ENCODE data around the gene EDC4.
A peak's percentile ranks its signal among the peaks of the same experiment; 100 is the strongest.
"Not testable (repeated sequence)": the region's sequence is repeated elsewhere in the genome, so short reads cannot be mapped to it uniquely, and the experiment has no call there.

The EDC4 gene

GRCh38 chr16:67914758-67915495, 42.1 kb downstream of the EDC4 start:
- no peak for DNase-seq

- DNase-seq: not testable (repeated sequence)
Observed at GRCh38 chr16:67915496-67915769, 42.6 kb downstream of the EDC4 start.

- DNase-seq: no peak
Observed at GRCh38 chr16:67915831-67916723, 43.2 kb downstream of the EDC4 start.

- peak; percentile 46 for DNase-seq
Observed at GRCh38 chr16:67917140-67917851, 44.4 kb downstream of the EDC4 start.

GRCh38 chr16:67917852-67918236, 45.0 kb downstream of the EDC4 start:
- DNase-seq: peak; percentile 38

- no peak for DNase-seq
Observed at GRCh38 chr16:67919622-67920221, 46.9 kb downstream of the EDC4 start.

- DNase-seq: no peak
Observed at GRCh38 chr16:67922221-67922620, 49.4 kb downstream of the EDC4 start.

GRCh38 chr16:67922740-67923139, 49.9 kb downstream of the EDC4 start:
- DNase-seq: peak; percentile 76

GRCh38 chr16:67923414-67924116, 50.7 kb downstream of the EDC4 start:
- peak; percentile 78 for DNase-seq

- DNase-seq: no peak
Observed at GRCh38 chr16:67924140-67924906, 51.5 kb downstream of the EDC4 start.

- peak; percentile 65 for DNase-seq
Observed at GRCh38 chr16:67926181-67926750, 53.4 kb downstream of the EDC4 start.

- no peak for DNase-seq
Observed at GRCh38 chr16:67927131-67927941, 54.5 kb downstream of the EDC4 start.

- DNase-seq: no peak
Observed at GRCh38 chr16:67928147-67928546, 55.3 kb downstream of the EDC4 start.

GRCh38 chr16:67928561-67929364, 55.9 kb downstream of the EDC4 start:
- peak; percentile 46 for DNase-seq

GRCh38 chr16:67930191-67930590, 57.3 kb downstream of the EDC4 start:
- DNase-seq: no peak

- no peak for DNase-seq
Observed at GRCh38 chr16:67930678-67931211, 57.9 kb downstream of the EDC4 start.
